Adrenal gland (tissue), 5 donors: ENCODE measurements around the gene LDAF1.

Source experiments
- CTCF ChIP-seq, 6 experiments: fragments of 450-650 bp in 4 of 6; fragments of 200-600 bp in 2 of 6; sonication (generic) in 1 of 6; IDR thresholded peaks; 1 replicate in 5 of 6; 2 replicates in 1 of 6; pipeline versions ENCODE4 v1.5.1 to v1.8.0; 2016 to 2021; ENCODE audit warnings: antibody characterized with exemption in 6 of 6, mild to moderate bottlenecking in 2 of 6, moderate library complexity in 1 of 6
- POLR2A ChIP-seq, 2 donors: fragments of 450-650 bp; IDR thresholded peaks; one replicate each; pipeline ENCODE4 v1.6.1; 2017; ENCODE audit warnings: antibody characterized with exemption in 2 of 2, mild to moderate bottlenecking in 2 of 2, moderate library complexity in 1 of 2
- donor health status: DM: no; HTN: no; CAD: no.

DNA sequence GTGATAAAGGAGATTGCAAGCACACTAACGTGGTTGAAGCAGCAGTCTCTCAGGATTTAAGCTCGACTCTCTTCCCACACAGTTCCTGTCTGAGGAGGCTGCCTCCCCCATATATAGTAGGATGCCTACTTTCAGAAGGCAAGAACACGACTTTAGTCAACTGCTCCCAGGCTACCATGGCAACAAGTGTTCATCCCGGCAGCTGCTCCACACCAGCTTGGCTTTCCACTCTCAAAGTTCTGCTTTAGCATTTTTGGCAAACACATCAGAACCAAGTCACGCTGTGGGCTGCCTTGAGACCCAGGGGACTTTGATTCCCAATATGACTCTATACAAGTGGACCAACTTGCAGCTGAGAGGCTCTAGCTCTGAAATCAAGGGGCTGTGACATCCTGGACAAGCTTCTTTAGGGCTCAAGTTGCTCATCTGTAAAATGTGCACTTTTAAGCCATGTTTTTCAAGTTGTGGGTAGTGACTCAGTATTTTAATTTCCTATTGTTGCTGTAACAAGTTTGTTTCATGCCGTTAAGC lies 36.4 kb downstream of the LDAF1 start:
- TF ChIP-seq POLR2A (IDR thresholded peaks at IDR 0.05) (no peak), CTCF (IDR thresholded peaks at IDR 0.05) (no peak)
